Smooth muscle cell (in vitro differentiated cells): ENCODE results near the gene KHDRBS2. TPM values are rescaled to one million over a fixed set of nuclear protein-coding genes. Genes with fewer than 3 reads are reported as not detected.
A peak's percentile ranks its signal among the peaks of the same experiment; 100 is the strongest.

Experiments
- DNase-seq: peaks from one replicate; lab custom pipeline; 2025; ENCODE audit not compliant: unreplicated experiment; lab: John Stamatoyannopoulos, UW
- H2AFZ ChIP-seq: fragments of 200-600 bp; sonication (generic); 2 replicates; pipeline ENCODE4 v1.6.0; 2016; ENCODE audit warnings: antibody characterized with exemption, low read depth, mild to moderate bottlenecking
- H3F3A ChIP-seq: fragments of 200-600 bp; sonication (generic); 2 replicates; pipeline ENCODE4 v1.6.0; 2017; ENCODE audit warnings: antibody characterized with exemption, low read depth
- H3K27ac ChIP-seq: fragments of 200-600 bp; sonication (generic); 2 replicates; pipeline ENCODE4 v1.5.1; 2016; ENCODE audit warnings: low read depth, mild to moderate bottlenecking
- H3K27me3 ChIP-seq: fragments of 200-600 bp; sonication (generic); 2 replicates; pipeline ENCODE4 v1.6.1; 2016; ENCODE audit warnings: low read depth, mild to moderate bottlenecking
- H3K36me3 ChIP-seq: fragments of 200-600 bp; sonication (generic); 2 replicates; pipeline ENCODE4 v1.5.1; 2016; ENCODE audit warnings: low read depth
- H3K4me1 ChIP-seq: fragments of 200-600 bp; sonication (generic); 2 replicates; pipeline ENCODE4 v1.5.1; 2016; ENCODE audit warnings: low read depth
- H3K4me2 ChIP-seq: fragments of 200-600 bp; sonication (generic); 2 replicates; pipeline ENCODE4 v1.6.0; 2016; ENCODE audit warnings: mild to moderate bottlenecking
- H3K4me3 ChIP-seq: fragments of 200-600 bp; sonication (generic); 2 replicates; pipeline ENCODE4 v1.5.1; 2016; ENCODE audit warnings: mild to moderate bottlenecking
- H3K79me2 ChIP-seq: fragments of 200-600 bp; sonication (generic); 2 replicates; pipeline ENCODE4 v1.6.0; 2016; ENCODE audit warnings: low read depth, mild to moderate bottlenecking
- H3K9ac ChIP-seq: fragments of 200-600 bp; sonication (generic); 2 replicates; pipeline ENCODE4 v1.6.0; 2016; ENCODE audit warnings: low read depth
- H3K9me3 ChIP-seq: fragments of 200-600 bp; sonication (generic); replicated peaks from 2 replicates; pipeline ENCODE4 v1.5.1; 2016; ENCODE audit warnings: low read depth
- H4K20me1 ChIP-seq: fragments of 200-600 bp; sonication (generic); 2 replicates; pipeline ENCODE4 v1.6.0; 2016; ENCODE audit warnings: low read depth
- WGBS: methylation state at CpG from one replicate; pipeline ENCODE4 v1.1.7; 2016; ENCODE audit warnings: low lambda C conversion rate; 5-methylcytosine and 5-hydroxymethylcytosine counted together
- polyA plus RNA-seq: library from polyadenylated mRNA; unstranded; fragments of >200 nt; fragmentation: Nextera tagmentation; extraction: Ambion mirVana; gene quantifications from 2 replicates; pipeline ENCODE4 v1.2.1, GENCODE V29; 2016
- total RNA-seq: library from RNA; depleted of rRNA; stranded (reverse); fragments of >200 nt; gene quantifications from 2 replicates; pipeline ENCODE4 v1.2.3, GENCODE V29; 2014
- TF ChIP-seq, protein P1 (sequence below): fragments of 200-600 bp; sonication (generic); IDR thresholded peaks from 2 replicates; pipeline ENCODE4 v1.5.1; 2017; ENCODE audit warnings: borderline replicate concordance, mild to moderate bottlenecking, antibody characterized with exemption; ENCODE audit not compliant: insufficient read depth, poor library complexity, severe bottlenecking

KHDRBS2 gene
- total and polyA plus RNA-seq, 2 experiments from 2014 or later = 0.07 to 0.27 TPM

DNA sequence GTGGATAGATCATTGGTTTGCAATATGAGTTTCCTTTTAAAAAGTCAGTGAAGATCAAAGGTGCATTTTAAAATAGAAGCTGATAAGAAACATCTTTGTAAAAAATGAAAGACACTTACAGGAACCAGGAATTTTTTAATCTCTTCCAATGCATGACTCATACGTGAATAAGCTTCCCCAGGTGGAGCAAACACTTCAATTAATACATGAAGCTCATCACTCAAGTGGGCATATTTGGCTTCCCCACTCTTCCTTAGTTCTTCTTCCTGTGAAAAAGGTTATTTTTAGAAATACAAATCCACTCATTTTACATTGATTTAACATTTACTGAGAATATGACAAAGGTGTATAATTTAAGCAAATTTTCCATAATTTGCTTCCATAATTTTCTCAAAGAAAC is 308.1 kb downstream of the KHDRBS2 start:
- no peak overlapping the region for H3K4me3 ChIP-seq
- WGBS = 88% methylated on average over 1 of the region's 1 CpG
- no peaks in the 10 kb centered on the region for H4K20me1 ChIP-seq

DNA sequence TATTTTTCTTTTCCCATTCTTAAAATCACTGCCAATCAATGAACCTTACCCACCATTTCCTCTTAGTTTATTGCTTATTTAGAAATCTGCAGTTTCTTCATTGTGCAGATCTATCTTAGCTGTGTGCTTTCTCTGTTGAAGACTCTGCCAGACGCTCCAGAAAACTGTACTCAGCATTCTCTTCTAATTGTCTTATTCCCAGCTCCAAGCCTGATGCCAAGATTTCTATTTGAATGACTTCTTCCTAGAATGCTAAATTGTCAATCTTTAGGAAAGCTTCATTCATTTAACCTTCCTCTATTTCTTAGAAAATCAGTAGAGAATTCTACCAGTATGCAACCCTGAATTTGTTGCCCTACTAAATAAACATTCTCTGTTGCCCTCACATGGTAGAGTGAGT is 308.9 kb downstream of the KHDRBS2 start:
- Histone ChIP-seq H4K20me1 (no peaks in the 10 kb centered on the region), H3K4me3 (no peak overlapping the region), H2AFZ (no peak overlapping the region), H3K79me2 (no peaks in the 10 kb centered on the region), H3K4me2 (no peak overlapping the region), H3K36me3 (no peaks in the 10 kb centered on the region), H3K27ac (no peak overlapping the region), H3K27me3 (no peaks in the 10 kb centered on the region), H3K9ac (no peak overlapping the region), H3K4me1 (no peaks in the 10 kb centered on the region), H3K9me3 (no peaks in the 10 kb centered on the region), H3F3A (no peaks in the 10 kb centered on the region)
- TF ChIP-seq, protein P1, sequence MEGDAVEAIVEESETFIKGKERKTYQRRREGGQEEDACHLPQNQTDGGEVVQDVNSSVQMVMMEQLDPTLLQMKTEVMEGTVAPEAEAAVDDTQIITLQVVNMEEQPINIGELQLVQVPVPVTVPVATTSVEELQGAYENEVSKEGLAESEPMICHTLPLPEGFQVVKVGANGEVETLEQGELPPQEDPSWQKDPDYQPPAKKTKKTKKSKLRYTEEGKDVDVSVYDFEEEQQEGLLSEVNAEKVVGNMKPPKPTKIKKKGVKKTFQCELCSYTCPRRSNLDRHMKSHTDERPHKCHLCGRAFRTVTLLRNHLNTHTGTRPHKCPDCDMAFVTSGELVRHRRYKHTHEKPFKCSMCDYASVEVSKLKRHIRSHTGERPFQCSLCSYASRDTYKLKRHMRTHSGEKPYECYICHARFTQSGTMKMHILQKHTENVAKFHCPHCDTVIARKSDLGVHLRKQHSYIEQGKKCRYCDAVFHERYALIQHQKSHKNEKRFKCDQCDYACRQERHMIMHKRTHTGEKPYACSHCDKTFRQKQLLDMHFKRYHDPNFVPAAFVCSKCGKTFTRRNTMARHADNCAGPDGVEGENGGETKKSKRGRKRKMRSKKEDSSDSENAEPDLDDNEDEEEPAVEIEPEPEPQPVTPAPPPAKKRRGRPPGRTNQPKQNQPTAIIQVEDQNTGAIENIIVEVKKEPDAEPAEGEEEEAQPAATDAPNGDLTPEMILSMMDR = no peak
- no peak for DNase-seq
- 54% methylated on average over 1 of the region's 1 CpG for whole genome bisulfite sequencing

More for the DNA sequence above, 308.1 kb downstream of the KHDRBS2 start:
- H3K4me2 ChIP-seq = no peak overlapping the region
- no peak for DNase-seq
- no peak overlapping the region for H3K9ac ChIP-seq
- H3K9me3 ChIP-seq = no peaks in the 10 kb centered on the region
- TF ChIP-seq, protein P1 = no peak
- no peaks in the 10 kb centered on the region for H3K27me3 ChIP-seq
- H2AFZ ChIP-seq = no peak overlapping the region
- H3K4me1 ChIP-seq = no peaks in the 10 kb centered on the region
- H3K36me3 ChIP-seq = no peaks in the 10 kb centered on the region
- no peaks in the 10 kb centered on the region for H3F3A ChIP-seq
- no peak overlapping the region for H3K27ac ChIP-seq
- no peaks in the 10 kb centered on the region for H3K79me2 ChIP-seq

DNA sequence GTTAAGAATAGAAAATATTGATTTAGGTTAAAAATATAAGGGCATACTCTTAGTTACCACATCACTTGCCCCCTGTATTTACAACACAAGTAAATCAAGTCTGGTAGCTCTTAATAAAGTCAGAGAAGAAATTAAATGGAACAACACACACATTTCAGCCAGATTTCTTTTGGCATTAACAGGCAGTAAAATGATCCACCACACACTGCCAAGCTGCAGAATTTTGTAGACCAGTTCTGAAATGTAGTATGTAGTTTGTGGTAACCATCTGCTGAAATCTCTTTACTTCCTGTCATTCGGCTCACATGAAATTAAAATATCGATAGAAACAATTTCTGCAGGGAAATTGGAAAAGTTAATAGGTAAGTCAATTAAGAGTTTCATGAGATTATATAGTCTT is 326.8 kb downstream of the KHDRBS2 start:
- H3F3A ChIP-seq = no peaks in the 10 kb centered on the region
- H3K36me3 ChIP-seq = no peaks in the 10 kb centered on the region
- H3K27ac ChIP-seq = no peak overlapping the region
- no peak overlapping the region for H3K9ac ChIP-seq
- H4K20me1 ChIP-seq = no peaks in the 10 kb centered on the region
- no peaks in the 10 kb centered on the region for H3K9me3 ChIP-seq
- TF ChIP-seq, protein P1 = no peak
- no peak overlapping the region for H3K4me2 ChIP-seq
- H2AFZ ChIP-seq = no peak overlapping the region
- no peak for DNase-seq
- WGBS = 96% methylated on average over 2 of the region's 2 CpGs
- no peaks in the 10 kb centered on the region for H3K79me2 ChIP-seq
- H3K27me3 ChIP-seq = no peaks in the 10 kb centered on the region
- no peak overlapping the region for H3K4me3 ChIP-seq
- H3K4me1 ChIP-seq = no peaks in the 10 kb centered on the region

DNA sequence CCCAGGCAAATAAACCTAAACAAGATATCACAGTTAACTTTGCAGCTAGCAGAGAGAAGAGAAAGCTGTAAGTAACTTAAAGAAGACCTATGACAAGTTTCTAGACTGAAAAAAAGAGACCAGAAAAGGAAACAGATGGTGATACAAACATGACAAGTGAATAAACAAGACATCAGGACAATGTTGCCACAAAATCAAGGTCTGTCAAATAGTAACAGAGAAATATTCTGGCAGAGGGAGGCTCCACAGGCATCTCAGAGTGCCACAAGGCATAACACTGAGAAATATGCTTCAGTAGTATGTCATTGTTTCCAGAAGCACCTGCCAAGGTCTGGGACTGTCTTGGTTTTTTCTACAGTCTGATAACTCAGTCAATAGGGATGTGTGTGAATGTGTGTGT is 332.2 kb downstream of the KHDRBS2 start:
- TF ChIP-seq, protein P1 = no peak
- peak overlapping the region; percentile 17 for H3K27ac ChIP-seq
- H3K4me2 ChIP-seq = no peak overlapping the region
- no peak overlapping the region for H3K9ac ChIP-seq
- no peaks in the 10 kb centered on the region for H3K27me3 ChIP-seq
- H3K4me3 ChIP-seq = no peak overlapping the region
- no peaks in the 10 kb centered on the region for H3K9me3 ChIP-seq
- no peak for DNase-seq
- H2AFZ ChIP-seq = no peak overlapping the region
- H3K79me2 ChIP-seq = no peaks in the 10 kb centered on the region
- no peaks in the 10 kb centered on the region for H3F3A ChIP-seq
- H3K4me1 ChIP-seq = no peaks in the 10 kb centered on the region
- no peaks in the 10 kb centered on the region for H4K20me1 ChIP-seq
- H3K36me3 ChIP-seq = no peaks in the 10 kb centered on the region
